Osteoblast (primary cell): ENCODE data around the gene RNF217. TPM values are rescaled to one million over a fixed set of nuclear protein-coding genes. Genes with fewer than 3 reads are reported as not detected.
A peak's percentile ranks its signal among the peaks of the same experiment; 100 is the strongest.

ENCODE experiments used
- DNase-seq: peaks from one replicate; pipeline ENCODE4 v3.0.0; 2011; ENCODE audit warnings: low spot score, mixed read lengths; ENCODE audit not compliant: insufficient read length; ENCODE audit errors: missing footprints
- H2AFZ ChIP-seq: 2 replicates; pipeline ENCODE4 v1.6.0; 2011; ENCODE audit warnings: mild to moderate bottlenecking, low read length
- H3K27ac ChIP-seq: 2 replicates; pipeline ENCODE4 v1.5.1; 2011; ENCODE audit warnings: mild to moderate bottlenecking, low read depth, low read length, moderate library complexity
- H3K27me3 ChIP-seq: 2 replicates; pipeline ENCODE4 v1.6.0; 2012; ENCODE audit warnings: mild to moderate bottlenecking, control low read depth, inconsistent platforms, low read length, moderate library complexity; ENCODE audit not compliant: insufficient read depth
- H3K36me3 ChIP-seq: 2 replicates; pipeline ENCODE4 v1.5.1; 2011; ENCODE audit warnings: mild to moderate bottlenecking, low read length, control low read depth, moderate library complexity; ENCODE audit not compliant: insufficient read depth
- H3K4me1 ChIP-seq: 2 replicates; pipeline ENCODE4 v1.5.1; 2011; ENCODE audit warnings: mild to moderate bottlenecking, low read length, control low read depth, moderate library complexity; ENCODE audit not compliant: insufficient read depth
- H3K4me2 ChIP-seq: 2 replicates; pipeline ENCODE4 v1.6.0; 2011; ENCODE audit warnings: mild to moderate bottlenecking, low read length; ENCODE audit not compliant: insufficient read depth
- H3K4me3 ChIP-seq: fragments of 200-600 bp; sonication (generic); 3 replicates; pipeline ENCODE4 v1.5.1; 2012; ENCODE audit warnings: mild to moderate bottlenecking, low read length, inconsistent platforms; ENCODE audit not compliant: insufficient read depth
- H3K79me2 ChIP-seq: 2 replicates; pipeline ENCODE4 v1.6.0; 2012; ENCODE audit warnings: mild to moderate bottlenecking, low read length, control low read depth, inconsistent platforms; ENCODE audit not compliant: insufficient read depth
- H3K9me3 ChIP-seq: 2 replicates; pipeline ENCODE4 v1.5.1; 2011; ENCODE audit warnings: low read depth, low read length, control low read depth
- H4K20me1 ChIP-seq: 2 replicates; pipeline ENCODE4 v1.6.0; 2012; ENCODE audit warnings: mild to moderate bottlenecking, low read length, control low read depth; ENCODE audit not compliant: insufficient read depth
- CTCF ChIP-seq: IDR thresholded peaks from 2 replicates; pipeline ENCODE4 v1.5.1; 2011; ENCODE audit warnings: mild to moderate bottlenecking, low read depth, low read length, moderate library complexity; ENCODE audit errors: extremely low read depth
- total RNA-seq: library from RNA; depleted of rRNA; stranded (reverse); fragments of >200 nt; gene quantifications from 2 replicates; pipeline ENCODE4 v1.2.3, GENCODE V29; 2012

The RNF217 gene
- total RNA-seq, 1 donor: 22.8 TPM

GRCh38 chr6:124949706-124950105 lies 12.5 kb upstream of the RNF217 start:
- Histone ChIP-seq H3K9me3 (no peaks in the 10 kb centered on the region), H3K27ac (peak overlapping the region; percentile 57), H3K4me2 (no peak overlapping the region), H4K20me1 (no peaks in the 10 kb centered on the region), H3K4me1 (peaks cover 23% of the 10 kb centered on the region), H3K27me3 (no peaks in the 10 kb centered on the region), H2AFZ (no peak overlapping the region), H3K79me2 (no peaks in the 10 kb centered on the region), H3K4me3 (no peak overlapping the region), H3K36me3 (no peaks in the 10 kb centered on the region)
- TF ChIP-seq CTCF: no peak
- DNase-seq: no peak

GRCh38 chr6:124953808-124954207 lies 8.4 kb upstream of the RNF217 start:
- Histone ChIP-seq H3K4me2 (no peak overlapping the region), H3K4me3 (no peak overlapping the region), H3K9me3 (no peaks in the 10 kb centered on the region), H3K27me3 (no peaks in the 10 kb centered on the region), H4K20me1 (peaks cover 2% of the 10 kb centered on the region), H3K36me3 (no peaks in the 10 kb centered on the region), H3K79me2 (peaks cover 9% of the 10 kb centered on the region), H2AFZ (no peak overlapping the region), H3K27ac (no peak overlapping the region), H3K4me1 (peaks cover 22% of the 10 kb centered on the region)
- TF ChIP-seq CTCF: no peak
- no peak for DNase-seq

- Histone ChIP-seq H3K36me3 (no peaks in the 10 kb centered on the region), H3K27ac (no peak overlapping the region), H3K9me3 (no peaks in the 10 kb centered on the region), H3K4me1 (peaks cover 12% of the 10 kb centered on the region), H3K4me3 (no peak overlapping the region), H3K27me3 (no peaks in the 10 kb centered on the region), H2AFZ (no peak overlapping the region), H3K4me2 (no peak overlapping the region), H3K79me2 (peaks cover 12% of the 10 kb centered on the region), H4K20me1 (peaks cover 2% of the 10 kb centered on the region)
- peak; percentile 37 for DNase-seq
- no peak for TF ChIP-seq CTCF
Measured at GRCh38 chr6:124955108-124955856, 7.0 kb upstream of the RNF217 start.

- H3K9me3 ChIP-seq: no peaks in the 10 kb centered on the region
- no peak for TF ChIP-seq CTCF
Measured at GRCh38 chr6:124956018-124956417, 6.2 kb upstream of the RNF217 start.

More at GRCh38 chr6:124956018-124956417, 6.2 kb upstream of the RNF217 start:
- Histone ChIP-seq H3K27ac (no peak overlapping the region), H3K4me3 (no peak overlapping the region), H3K36me3 (no peaks in the 10 kb centered on the region), H2AFZ (no peak overlapping the region), H4K20me1 (peaks cover 2% of the 10 kb centered on the region), H3K4me2 (no peak overlapping the region), H3K4me1 (peaks cover 18% of the 10 kb centered on the region), H3K79me2 (peaks cover 13% of the 10 kb centered on the region), H3K27me3 (no peaks in the 10 kb centered on the region)
- DNase-seq: no peak
